Epithelial cell of prostate (primary cell): ENCODE results near the gene PCSK9.
"Not testable (repeated sequence)": the region's sequence is repeated elsewhere in the genome, so short reads cannot be mapped to it uniquely, and the experiment has no call there.

Source experiments
- DNase-seq: peaks from one replicate; pipeline ENCODE4 v3.0.0-alpha.2; 2011; ENCODE audit warnings: low read depth, low spot score
- H3K27ac ChIP-seq: fragments of 450-650 bp; 2 replicates; pipeline ENCODE4 v1.5.1; 2017; ENCODE audit warnings: mild to moderate bottlenecking

The PCSK9 gene

DNA sequence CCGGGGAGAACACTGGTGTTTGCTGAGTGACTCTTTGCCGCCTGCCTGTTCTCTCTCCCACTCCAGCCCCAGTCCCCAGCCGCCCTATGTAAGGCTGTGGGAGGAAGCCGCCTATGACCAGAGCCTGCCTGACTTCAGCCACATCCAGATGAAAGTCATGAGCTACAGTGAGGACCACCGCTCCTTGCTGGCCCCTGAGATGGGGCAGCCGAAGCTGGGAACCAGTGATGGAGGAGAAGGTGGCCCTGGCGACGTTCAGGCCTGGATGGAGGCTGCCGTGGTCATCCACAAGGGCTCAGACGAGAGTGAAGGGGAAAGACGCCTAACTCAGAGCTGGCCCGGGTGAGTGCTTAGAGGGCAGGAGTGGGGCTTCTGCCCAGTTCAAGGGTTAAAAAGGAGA is 32.4 kb upstream of the PCSK9 start:
- no peak for DNase-seq
- peak overlapping the region; percentile 54 for H3K27ac ChIP-seq

DNA sequence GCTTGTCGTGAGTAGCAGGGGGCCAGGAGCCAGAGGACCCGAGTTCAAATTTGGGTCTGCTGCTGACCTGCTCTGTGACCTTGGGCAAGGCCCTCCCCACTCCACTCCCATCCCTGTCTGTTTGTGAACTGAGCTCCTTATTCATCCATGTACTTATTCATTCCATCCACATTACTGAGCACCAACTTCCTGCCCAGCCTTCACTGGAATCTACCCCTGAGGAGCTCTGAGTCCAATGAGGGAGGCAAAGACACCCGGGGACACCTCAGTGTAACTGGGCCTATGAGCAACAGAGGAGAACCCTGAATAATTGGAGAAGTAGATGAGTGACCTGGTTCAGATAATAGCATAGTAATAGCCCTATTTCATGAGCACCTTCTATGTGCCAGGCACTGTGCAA is 31.7 kb upstream of the PCSK9 start:
- DNase-seq = peak; percentile 41
- H3K27ac ChIP-seq = peak overlapping the region; percentile 54

DNA sequence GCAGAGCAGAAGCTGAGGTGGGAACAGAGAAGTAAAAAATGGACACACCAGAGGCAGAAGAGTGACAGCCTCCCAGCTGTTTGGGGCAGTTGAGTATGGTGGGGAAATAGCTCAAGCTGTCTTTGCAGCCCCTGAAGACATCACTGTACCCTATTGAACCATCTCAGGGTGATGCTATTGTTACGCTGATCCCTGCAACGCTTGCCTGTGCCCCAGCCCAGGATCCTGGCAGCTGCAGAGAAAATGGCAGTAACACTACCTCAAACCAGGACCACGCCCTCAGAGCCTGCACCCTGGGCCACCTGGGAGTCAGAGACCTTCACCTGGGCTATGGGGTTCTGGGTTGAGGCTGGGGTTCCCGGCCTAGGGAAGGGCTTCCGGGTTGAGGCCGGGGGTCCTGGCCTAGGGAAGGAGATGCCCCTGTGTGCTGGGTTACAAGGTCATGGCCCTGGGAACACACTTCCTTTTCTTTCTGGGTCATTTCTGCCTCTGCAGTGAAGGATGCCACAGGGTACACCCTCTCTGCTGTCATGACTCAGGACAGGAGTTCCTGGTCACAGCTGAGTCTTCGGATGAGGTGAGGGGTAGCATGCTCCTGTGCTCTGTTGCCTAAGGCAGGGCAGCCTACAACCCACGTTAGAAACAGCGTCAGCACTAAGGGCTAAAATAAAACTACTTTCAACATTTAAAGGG is 29.0 kb upstream of the PCSK9 start:
- DNase-seq = no peak
- no peak overlapping the region for H3K27ac ChIP-seq

DNA sequence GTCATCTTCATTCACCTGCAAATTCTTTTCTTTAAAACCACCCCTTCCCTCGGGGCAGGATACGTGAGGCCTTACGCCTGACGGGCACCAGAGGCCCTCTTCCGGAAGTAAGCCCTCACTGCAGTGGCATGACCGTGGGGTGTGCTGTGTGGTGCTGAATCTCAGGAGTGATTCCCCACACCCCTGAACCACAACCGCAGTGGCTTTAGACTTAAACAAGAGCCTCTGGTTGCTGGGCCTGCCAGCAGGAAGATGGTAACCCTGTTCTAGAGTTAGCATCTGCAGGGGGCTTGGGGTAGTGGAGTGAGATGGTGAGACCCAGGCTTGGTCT is 28.5 kb upstream of the PCSK9 start:
- DNase-seq = no peak
- no peak overlapping the region for H3K27ac ChIP-seq

DNA sequence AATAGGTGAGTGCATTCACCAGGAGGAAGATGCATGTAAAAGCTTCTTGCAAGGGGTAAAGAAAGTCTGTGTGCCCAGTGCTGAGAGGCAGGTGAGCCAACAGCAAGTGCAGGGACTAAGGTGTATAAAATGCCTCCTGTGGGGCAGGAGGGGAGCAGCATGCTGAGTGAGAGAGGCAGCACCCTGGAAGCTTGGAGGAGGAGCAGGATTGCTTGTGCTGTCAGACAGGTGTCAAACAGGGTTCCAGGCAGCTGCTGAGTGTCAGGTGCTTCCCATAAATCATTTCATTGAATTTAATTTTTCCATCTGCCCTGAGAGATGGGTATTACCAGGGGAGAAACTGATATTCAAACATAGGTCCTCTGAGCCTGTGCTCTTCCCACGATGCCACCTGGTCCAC is 26.7 kb upstream of the PCSK9 start:
- H3K27ac ChIP-seq = no peak overlapping the region
- DNase-seq = no peak

DNA sequence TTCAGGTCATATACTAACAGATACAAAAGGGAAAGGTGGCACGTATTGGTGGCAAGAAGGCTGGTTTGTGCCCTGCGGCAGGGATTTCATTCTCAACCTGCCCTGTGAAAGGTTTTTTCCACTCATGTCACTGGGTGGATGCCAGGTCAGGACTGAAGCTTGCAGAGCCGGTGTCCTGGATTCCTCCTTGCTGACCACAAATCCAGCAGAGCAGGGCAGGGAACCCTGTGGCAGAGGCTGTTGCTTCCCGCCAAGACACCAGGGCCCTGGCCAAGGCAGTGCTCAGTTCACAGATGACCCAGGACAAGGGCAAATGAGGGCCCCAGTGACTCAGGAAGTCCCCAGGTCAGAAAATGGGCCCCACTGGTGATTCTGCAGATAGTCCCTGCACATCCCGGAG is 24.2 kb upstream of the PCSK9 start:
- DNase-seq = no peak
- no peak overlapping the region for H3K27ac ChIP-seq

DNA sequence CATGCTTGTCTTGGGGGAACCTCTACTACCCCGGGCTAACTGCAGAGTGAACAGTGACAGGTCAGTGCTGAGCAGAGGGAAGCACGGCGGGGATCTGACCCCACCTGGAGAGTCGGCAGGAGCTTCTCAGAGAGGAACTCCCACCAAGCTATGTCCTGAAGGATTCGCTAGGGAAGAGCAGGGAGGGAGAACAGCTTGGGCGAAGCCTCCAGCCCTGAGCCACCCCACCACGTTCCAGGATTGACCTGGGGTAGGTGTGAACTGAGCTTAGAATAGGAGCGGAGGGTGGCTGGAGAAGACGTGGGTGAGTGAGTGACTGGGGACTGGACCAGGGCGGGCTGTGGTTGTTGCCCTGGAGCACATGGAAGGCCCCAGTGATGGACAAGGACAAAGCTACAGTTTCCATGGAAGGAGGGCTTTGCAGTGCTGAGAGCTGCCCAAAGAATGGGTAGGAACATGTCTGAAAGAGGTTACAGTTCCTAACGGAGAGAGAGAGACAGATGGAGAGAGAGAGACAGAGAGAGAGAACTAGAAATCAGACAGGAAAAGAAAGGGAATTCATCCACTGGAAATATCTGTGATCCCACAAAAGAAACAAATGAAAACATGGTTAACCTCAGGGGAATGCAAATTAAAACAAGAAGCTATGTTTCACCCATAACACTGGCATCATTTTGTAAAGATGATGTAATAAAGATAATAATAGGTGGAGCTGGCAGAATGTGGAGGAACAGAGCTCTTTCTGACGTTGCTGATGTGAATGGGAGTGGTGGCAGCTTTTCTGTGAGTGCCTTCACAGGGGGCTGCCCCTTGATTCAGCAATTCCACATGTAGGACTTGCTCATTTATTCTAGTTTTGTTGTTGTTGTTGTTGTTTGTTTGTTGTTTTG is 23.4 kb upstream of the PCSK9 start:
- no peak for DNase-seq
- no peak overlapping the region for H3K27ac ChIP-seq

DNA sequence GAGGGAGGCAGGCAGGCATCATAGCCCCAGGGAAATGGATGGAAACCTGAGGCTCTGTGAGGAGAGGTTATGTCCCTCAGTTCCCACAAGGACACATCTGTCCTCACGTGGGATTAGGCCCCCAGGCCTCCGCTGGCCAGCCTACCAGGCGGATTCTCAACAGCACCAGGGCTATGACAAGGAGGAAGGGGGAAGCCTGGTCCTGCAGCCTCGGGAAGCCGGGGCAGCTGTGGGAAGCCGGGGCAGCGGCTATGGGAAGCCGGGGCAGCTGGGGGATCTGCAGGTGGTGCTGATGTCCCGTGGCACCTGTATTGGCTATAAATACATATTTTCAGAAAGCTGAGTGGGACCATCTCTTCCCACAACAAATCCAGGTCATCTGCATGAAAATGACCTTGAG is 21.0 kb upstream of the PCSK9 start:
- H3K27ac ChIP-seq = no peak overlapping the region
- no peak for DNase-seq

DNA sequence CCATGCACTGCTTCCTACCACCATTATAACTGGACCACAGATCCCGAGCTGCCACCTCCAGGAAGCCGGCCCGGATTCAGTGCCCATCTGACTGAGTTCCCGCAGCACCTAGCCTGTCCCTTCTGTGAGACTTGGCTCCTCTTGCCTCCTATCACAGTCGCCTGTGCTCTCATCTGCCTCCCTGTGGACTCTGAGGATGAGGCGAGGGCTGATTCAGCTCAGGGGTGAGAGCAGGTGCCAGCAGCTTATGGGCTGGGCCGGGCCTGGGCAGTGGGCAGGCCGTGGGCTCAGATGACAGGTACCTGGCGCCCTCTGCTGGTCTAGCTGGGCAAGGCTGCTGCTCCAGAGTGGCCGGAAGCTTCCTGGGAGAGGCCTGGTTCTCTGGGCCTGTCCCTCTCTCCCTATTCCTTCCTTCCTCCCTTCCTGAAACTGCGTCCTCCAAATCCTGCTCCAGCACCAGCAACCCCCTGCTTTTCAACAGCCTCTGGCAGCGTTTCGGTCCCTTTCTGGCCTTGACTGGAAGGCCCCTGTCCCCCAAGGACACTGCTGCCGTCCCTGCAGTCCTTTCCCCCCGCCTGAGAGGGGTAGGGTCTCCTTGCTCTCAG is 17.3 kb upstream of the PCSK9 start:
- peak overlapping the region; percentile 19 for H3K27ac ChIP-seq

DNA sequence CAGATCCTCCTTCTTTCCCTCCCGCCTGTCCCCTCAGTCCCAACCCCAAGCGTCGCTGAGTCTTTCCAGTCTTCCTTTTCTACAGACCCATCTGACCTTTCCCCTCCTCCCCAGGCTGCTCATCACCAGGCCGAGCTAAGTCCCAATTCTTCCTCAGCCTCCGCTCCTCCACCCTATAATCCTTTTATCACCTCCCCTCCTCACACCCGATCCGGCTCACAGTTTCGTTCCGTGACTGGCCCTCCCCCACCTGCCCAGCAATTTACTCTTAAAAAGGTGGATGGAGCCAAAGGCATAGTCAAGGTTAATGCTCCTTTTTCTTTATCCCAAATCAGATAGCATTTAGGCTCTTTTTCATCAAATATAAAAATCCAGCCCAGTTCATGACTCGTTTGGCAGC is 15.2 kb upstream of the PCSK9 start:
- not testable (repeated sequence) for H3K27ac ChIP-seq, DNase-seq

More for the DNA sequence above, 17.3 kb upstream of the PCSK9 start:
- DNase-seq = peak; percentile 68

DNA sequence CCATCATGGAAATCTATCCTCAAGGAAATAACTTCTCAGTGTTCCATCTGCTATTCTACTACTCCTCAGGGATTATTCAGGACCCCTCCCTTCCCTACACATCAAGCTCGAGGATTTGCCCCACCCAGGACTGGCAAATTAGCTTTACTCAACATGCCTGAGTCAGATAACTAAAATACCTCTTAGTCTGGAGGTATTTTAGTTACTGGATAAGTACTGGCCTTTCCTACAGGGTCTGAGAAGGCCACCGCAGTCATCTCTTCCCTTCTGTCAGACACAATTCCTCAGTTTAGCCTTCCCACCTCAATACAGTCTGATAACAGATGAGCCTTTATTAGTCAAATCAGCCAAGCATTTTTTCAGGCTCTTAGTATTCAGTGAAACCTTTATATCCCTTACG is 12.7 kb upstream of the PCSK9 start:
- not testable (repeated sequence) for H3K27ac ChIP-seq, DNase-seq

DNA sequence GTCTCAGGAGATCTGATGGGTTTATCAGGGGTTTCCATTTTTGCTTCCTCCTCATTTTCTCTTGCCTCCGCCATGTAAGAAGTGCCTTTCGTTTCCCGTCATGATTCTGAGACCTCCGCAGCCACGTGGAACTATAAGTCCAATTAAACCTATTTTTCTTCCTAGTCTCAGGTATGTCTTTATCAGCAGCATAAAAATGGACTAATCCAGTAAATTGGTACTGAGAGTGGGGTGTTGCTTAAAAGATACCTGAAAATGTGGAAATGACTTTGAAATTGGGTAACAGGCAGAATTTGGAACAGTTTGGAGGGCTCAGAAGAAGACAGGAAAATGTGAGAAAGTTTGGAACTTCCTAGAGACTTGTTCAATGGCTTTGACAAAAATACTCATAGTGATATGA is 8.2 kb upstream of the PCSK9 start:
- H3K27ac ChIP-seq, DNase-seq: not testable (repeated sequence)

DNA sequence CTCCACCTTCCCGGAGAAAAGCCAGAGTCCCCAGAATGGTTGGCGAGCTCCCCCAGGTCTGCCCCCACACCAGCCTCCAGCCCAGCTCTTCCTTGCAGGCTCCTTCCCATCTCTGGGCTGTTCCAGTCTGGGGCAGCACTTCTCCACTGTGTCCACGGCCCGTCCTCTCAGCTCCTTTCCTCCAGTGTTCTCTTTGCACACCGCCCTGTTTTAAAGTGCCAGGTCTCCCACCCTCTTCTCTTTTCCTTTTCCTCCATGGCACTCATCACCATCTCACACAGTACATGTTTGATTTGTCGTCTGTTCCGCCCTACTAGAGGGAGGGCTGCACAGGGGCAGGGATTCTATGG is 6.1 kb upstream of the PCSK9 start:
- no peak overlapping the region for H3K27ac ChIP-seq
- DNase-seq = no peak

DNA sequence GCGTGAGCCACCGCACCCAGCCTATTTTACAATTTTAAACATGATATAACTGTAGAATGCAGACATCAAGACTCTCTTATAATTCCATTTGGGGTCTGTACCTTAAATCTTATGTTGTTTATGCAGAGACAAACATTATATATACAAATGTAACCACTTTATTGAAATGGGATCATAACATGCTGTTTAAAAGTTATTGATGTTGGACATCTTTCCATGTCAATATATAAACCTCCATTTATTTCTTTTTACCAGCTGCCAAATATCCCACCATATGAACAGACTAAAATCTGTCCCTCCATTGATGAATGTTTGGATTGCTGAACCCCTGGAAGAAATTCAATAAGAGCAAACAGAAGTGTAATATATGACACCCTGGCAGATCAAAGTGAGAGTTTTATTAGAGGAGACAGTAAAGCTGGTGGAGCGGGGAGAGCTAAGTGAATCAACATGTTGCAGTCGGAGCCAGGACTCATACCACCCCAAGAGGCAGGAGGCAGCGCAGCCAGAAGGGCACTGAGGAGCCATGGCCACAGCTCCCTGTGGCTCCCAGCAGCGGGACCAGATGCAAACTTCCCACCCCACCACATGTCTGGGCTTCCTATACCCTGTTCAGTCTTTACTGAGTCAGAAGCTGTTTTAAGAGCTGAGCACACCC is 4.7 kb upstream of the PCSK9 start:
- DNase-seq = no peak
- no peak overlapping the region for H3K27ac ChIP-seq

DNA sequence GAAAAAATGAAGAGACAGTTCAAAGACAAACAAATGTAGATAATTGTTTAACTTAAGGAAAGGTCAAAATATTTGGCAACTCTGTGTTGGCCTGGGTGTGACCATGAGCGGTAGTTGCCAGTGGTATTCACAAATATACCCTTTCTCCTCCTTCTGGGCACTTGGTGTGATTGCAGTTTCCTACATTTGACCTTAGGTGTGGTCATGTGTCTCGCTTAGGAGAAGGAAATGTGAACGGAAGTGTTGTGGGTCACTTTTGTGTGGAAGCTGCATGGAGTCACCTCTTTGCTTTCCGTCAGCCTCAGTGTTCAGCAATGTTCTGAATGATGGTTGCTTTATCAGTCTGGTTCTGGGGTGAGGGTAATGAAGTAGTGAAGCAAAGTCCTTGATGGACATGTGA is 3.4 kb upstream of the PCSK9 start:
- no peak overlapping the region for H3K27ac ChIP-seq
- DNase-seq = no peak

DNA sequence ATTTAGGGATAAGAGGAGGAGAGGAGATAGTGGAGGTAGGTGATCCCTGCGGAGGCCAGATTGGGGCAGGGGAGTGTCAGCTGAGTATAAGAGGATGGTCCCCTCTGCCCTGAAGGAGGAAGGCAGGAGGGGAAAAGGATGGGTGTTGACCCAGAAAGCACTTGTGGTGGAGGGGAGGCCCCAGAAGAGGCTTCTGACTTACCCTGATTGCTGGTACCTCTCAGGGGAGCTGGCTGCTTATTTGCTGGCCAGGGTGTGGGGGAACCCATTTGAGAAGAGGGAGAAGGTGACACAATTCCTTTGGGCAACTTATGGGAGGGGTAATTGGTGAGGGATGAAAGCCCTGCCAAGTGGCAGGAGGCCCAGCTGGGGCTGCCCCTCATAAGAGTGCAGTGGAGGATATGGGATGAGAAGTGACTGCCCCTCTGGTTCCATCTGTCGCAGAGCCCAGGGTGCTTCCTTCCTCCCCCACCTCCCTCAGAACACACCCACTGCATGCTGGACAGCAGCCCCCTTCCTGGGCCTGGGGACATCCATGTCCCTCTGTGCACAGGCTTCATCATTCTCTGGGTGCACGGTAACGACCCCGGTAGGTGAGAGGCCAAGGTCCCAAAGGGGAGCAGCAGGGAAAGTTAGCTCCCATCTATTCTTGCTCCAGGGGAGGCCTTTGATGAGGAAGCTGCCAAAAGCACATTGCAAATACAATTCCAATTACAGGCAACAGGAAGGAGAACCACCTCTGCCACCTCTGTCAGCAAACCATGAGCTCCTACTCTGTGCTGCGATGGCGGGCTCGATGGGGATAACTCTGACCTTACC is 1.4 kb upstream of the PCSK9 start:
- no peak overlapping the region for H3K27ac ChIP-seq
- DNase-seq = no peak

DNA sequence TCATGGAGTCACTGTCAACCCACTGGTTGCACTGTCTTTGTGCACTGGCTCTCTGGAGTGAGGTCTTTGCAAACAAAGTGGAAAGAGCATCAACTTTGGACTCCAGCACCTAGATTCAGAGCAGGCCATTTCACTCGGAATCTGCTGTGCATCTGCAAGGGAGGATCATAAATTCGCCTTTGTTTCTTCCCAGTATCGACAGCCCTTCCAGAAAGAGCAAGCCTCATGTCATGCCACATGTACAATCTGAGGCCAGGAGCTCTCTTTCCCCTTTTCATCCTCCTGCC is 853 bp upstream of the PCSK9 start:
- DNase-seq = no peak
- H3K27ac ChIP-seq = no peak overlapping the region

DNA sequence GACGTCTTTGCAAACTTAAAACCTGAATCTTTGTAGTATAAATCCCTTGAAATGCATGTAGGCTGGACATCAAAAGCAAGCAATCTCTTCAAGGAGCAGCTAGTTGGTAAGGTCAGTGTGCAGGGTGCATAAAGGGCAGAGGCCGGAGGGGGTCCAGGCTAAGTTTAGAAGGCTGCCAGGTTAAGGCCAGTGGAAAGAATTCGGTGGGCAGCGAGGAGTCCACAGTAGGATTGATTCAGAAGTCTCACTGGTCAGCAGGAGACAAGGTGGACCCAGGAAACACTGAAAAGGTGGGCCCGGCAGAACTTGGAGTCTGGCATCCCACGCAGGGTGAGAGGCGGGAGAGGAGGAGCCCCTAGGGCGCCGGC is 390 bp upstream of the PCSK9 start:
- no peak overlapping the region for H3K27ac ChIP-seq
- DNase-seq = no peak

DNA sequence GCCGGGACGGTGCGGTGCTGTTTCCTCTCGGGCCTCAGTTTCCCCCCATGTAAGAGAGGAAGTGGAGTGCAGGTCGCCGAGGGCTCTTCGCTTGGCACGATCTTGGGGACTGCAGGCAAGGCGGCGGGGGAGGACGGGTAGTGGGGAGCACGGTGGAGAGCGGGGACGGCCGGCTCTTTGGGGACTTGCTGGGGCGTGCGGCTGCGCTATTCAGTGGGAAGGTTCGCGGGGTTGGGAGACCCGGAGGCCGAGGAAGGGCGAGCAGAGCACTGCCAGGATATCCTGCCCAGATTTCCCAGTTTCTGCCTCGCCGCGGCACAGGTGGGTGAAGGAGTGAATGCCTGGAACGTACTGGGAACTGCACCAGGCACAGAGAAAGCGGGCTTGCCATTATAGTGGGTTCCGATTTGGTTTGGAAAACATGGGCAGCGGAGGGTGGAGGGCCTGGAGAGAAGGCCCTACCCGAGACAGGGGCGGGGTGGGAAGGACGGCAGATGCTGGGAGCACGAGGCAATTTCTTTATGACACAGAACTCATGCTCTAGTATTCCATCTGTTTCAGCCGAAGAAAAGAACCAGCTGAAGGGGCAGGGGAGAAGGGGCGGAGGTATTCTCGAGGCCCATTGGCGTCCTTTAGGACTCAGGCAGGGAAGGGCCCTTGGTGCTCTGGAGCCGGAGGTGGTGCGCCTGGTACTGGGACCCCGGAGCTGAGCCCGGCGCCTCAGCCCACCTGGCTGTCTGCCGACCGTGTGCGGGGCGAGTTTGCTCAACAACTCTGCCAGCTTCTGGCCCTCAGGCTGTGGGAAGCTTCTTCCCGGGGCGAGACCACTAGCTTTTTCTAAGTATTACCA is 960 bp downstream of the PCSK9 start:
- peak overlapping the region; percentile 4 for H3K27ac ChIP-seq
- DNase-seq = no peak
